ENCODE measurements around the gene PNRC2.
"Not testable (repeated sequence)": the region's sequence is repeated elsewhere in the genome, so short reads cannot be mapped to it uniquely, and the experiment has no call there.

PNRC2 gene

GRCh38 chr1:23996700-23997229 lies 37.1 kb downstream of the PNRC2 start:
- DNase-seq = no peak

GRCh38 chr1:23997812-23998211 lies 38.2 kb downstream of the PNRC2 start:
- no peak for DNase-seq

- DNase-seq = no peak
These were observed 39.6 kb downstream of the PNRC2 start for GRCh38 chr1:23999156-23999671.

- no peak for DNase-seq
These were observed 43.1 kb downstream of the PNRC2 start for GRCh38 chr1:24002695-24003094.

- DNase-seq = no peak
These were observed 43.8 kb downstream of the PNRC2 start for GRCh38 chr1:24003331-24003972.

- DNase-seq = no peak
These were observed 44.5 kb downstream of the PNRC2 start for GRCh38 chr1:24004132-24004531.

GRCh38 chr1:24005163-24005562 lies 45.5 kb downstream of the PNRC2 start:
- DNase-seq = no peak

GRCh38 chr1:24007079-24007478 lies 47.5 kb downstream of the PNRC2 start:
- DNase-seq = no peak

GRCh38 chr1:24008574-24009184 lies 49.1 kb downstream of the PNRC2 start:
- DNase-seq = not testable (repeated sequence)

- no peak for DNase-seq
These were observed 49.8 kb downstream of the PNRC2 start for GRCh38 chr1:24009406-24009805.

- DNase-seq = no peak
These were observed 51.0 kb downstream of the PNRC2 start for GRCh38 chr1:24010650-24011049.

GRCh38 chr1:24012878-24013277 lies 53.2 kb downstream of the PNRC2 start:
- not testable (repeated sequence) for DNase-seq

All from NCI-H1105 (cell line).